Measurements from ENCODE around the gene EMSY. TPM values are rescaled to one million over a fixed set of nuclear protein-coding genes. Genes with fewer than 3 reads are reported as not detected.
A peak's percentile ranks its signal among the peaks of the same experiment; 100 is the strongest.

The EMSY gene
- total RNA-seq, 1 donor from 2014 or later: 42.3 TPM

GRCh38 chr11:76444065-76444383 is 794 bp upstream of the EMSY start:
- peaks cover 4% of the 10 kb centered on the region for H3K36me3 Mint-ChIP-seq (ENCODE audit: insufficient read depth)
- peaks cover 17% of the 10 kb centered on the region for H3K4me1 Mint-ChIP-seq (ENCODE audit: low read depth)
- no peaks in the 10 kb centered on the region for H3K27me3 Mint-ChIP-seq
- no peaks in the 10 kb centered on the region for H3K9me3 Mint-ChIP-seq (ENCODE audit: low read depth)
- H3K27ac Mint-ChIP-seq: peak overlapping the region; percentile 100
- peak overlapping the region; percentile 97 for H3K4me3 Mint-ChIP-seq (ENCODE audit: low read depth)
- no peak for DNase-seq (ENCODE audit: low spot score, unreplicated experiment)
- no peak for TF ChIP-seq CTCF (IDR thresholded peaks at IDR 0.05; ENCODE audit: unreplicated experiment)

DNA sequence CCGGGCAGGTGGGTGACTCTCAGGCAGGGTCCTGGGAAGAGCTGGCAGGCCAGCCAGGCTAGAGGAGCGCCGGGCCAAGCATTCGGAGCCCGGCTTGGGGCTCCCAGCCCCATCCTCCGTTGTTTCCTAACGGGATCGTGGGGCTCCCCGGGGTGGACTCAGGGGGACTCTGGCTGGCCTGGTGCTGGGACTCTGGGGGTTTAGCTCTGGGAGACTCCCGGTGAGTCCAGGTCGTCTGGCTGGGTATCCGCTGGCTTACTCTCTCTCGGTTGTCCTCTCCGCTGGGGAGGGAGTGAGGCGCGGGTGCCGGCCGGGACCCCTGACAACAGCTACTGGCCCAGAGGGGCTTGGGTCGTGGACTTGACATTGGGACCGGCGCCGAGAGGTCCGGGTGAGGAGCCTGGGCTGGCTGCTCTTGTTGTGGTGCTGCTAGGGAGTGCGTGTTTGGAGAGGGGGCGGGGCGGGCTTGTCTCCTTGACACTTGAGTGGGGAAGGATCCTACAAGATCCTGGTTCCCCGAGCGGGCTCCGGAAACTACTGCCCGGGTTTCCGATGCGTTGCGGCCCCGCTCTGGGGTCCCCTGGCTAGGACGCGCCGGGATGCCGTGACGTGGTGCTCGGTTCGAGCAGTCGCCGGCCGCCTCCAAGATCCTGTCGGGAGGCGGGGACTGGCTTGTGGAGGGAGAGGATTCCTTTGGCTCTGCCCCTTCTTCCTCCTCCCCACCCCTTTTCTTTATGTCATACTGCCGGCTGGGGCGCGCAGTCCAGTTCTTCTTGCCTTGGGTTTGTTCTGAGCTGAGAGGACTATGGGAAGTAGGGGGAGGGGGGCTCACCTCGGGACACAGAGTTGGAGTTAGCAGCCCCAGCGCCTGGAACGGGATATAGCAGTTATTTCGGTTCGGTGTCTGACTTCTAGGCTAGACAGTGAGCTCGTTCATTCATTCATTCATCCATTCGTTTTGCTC is 585 bp downstream of the EMSY start:
- peak; percentile 33 for TF ChIP-seq CTCF (IDR thresholded peaks at IDR 0.05; ENCODE audit: unreplicated experiment)
- H3K36me3 Mint-ChIP-seq (ENCODE audit: insufficient read depth): peaks cover 6% of the 10 kb centered on the region
- peak; percentile 56 for DNase-seq (ENCODE audit: low spot score, unreplicated experiment)
- H3K27me3 Mint-ChIP-seq: no peaks in the 10 kb centered on the region
- H3K27ac Mint-ChIP-seq: peak overlapping the region; percentile 100
- no peaks in the 10 kb centered on the region for H3K9me3 Mint-ChIP-seq (ENCODE audit: low read depth)
- peak overlapping the region; percentile 97 for H3K4me3 Mint-ChIP-seq (ENCODE audit: low read depth)
- H3K4me1 Mint-ChIP-seq (ENCODE audit: low read depth): peaks cover 17% of the 10 kb centered on the region

DNA sequence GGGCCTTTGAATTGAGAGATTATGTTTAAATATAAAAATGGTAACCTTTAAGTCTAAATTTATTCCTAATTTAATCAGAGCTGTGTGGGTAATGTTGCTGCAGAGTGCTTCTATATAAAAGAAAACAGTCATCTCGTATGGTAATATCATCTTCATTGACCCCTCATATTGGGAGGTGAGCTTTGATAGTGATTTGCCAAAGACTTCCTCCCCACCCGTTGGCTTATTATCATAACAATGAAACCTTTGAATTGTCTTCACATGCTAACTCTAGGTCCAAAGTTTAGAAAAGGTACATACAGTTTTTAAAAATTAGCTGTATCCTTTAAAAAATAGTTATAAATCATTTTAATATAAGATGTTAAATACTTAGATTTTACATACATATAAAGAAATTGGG is 3.7 kb downstream of the EMSY start:
- DNase-seq (ENCODE audit: low spot score, unreplicated experiment): no peak
- H3K27me3 Mint-ChIP-seq: no peaks in the 10 kb centered on the region
- peaks cover 7% of the 10 kb centered on the region for H3K36me3 Mint-ChIP-seq (ENCODE audit: insufficient read depth)
- H3K4me1 Mint-ChIP-seq (ENCODE audit: low read depth): peaks cover 12% of the 10 kb centered on the region
- TF ChIP-seq CTCF (IDR thresholded peaks at IDR 0.05; ENCODE audit: unreplicated experiment): no peak
- H3K4me3 Mint-ChIP-seq (ENCODE audit: low read depth): no peak overlapping the region
- no peaks in the 10 kb centered on the region for H3K9me3 Mint-ChIP-seq (ENCODE audit: low read depth)
- no peak overlapping the region for H3K27ac Mint-ChIP-seq

DNA sequence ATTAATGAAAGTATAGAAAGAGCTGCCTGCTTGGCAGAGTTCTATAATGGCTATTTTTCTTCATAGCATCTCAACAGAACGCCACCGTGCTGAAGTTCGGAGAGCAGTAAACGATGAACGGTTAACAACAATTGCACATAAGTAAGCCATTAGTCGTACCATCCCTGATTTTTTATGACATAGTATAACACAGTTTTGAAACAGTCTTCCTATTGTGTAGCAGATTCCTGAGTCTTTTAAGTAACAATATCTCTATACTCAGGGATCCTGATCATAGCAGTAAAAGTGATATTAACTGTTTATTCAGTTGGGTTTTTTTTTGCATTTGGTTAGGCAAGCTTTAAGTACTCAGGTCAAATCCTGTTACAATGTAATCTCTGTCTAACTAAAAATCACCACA is 8.4 kb downstream of the EMSY start:
- TF ChIP-seq CTCF (IDR thresholded peaks at IDR 0.05; ENCODE audit: unreplicated experiment): no peak
- no peak for DNase-seq (ENCODE audit: low spot score, unreplicated experiment)
- H3K27me3 Mint-ChIP-seq: no peaks in the 10 kb centered on the region
- peaks cover 6% of the 10 kb centered on the region for H3K36me3 Mint-ChIP-seq (ENCODE audit: insufficient read depth)
- no peak overlapping the region for H3K27ac Mint-ChIP-seq
- H3K4me1 Mint-ChIP-seq (ENCODE audit: low read depth): peaks cover 12% of the 10 kb centered on the region
- no peak overlapping the region for H3K4me3 Mint-ChIP-seq (ENCODE audit: low read depth)
- no peaks in the 10 kb centered on the region for H3K9me3 Mint-ChIP-seq (ENCODE audit: low read depth)

GRCh38 chr11:76455331-76455730 is 10.5 kb downstream of the EMSY start:
- Mint-ChIP-seq H3K4me3 (ENCODE audit: low read depth) (no peak overlapping the region), H3K4me1 (ENCODE audit: low read depth) (peaks cover 12% of the 10 kb centered on the region), H3K36me3 (ENCODE audit: insufficient read depth) (peaks cover 9% of the 10 kb centered on the region), H3K27me3 (no peaks in the 10 kb centered on the region), H3K27ac (peak overlapping the region; percentile 86), H3K9me3 (ENCODE audit: low read depth) (no peaks in the 10 kb centered on the region)
- TF ChIP-seq CTCF (IDR thresholded peaks at IDR 0.05; ENCODE audit: unreplicated experiment): no peak
- DNase-seq (ENCODE audit: low spot score, unreplicated experiment): no peak

Measured in progenitor cell of endocrine pancreas (in vitro differentiated cells).